Osteoblast (primary cell): ENCODE data around the gene PGBD1. TPM values are rescaled to one million over a fixed set of nuclear protein-coding genes. Genes with fewer than 3 reads are reported as not detected.

Source experiments
- DNase-seq: peaks from one replicate; pipeline ENCODE4 v3.0.0; 2011; ENCODE audit warnings: low spot score, mixed read lengths; ENCODE audit not compliant: insufficient read length; ENCODE audit errors: missing footprints
- H2AFZ ChIP-seq: 2 replicates; pipeline ENCODE4 v1.6.0; 2011; ENCODE audit warnings: mild to moderate bottlenecking, low read length
- H3K27ac ChIP-seq: 2 replicates; pipeline ENCODE4 v1.5.1; 2011; ENCODE audit warnings: mild to moderate bottlenecking, low read depth, low read length, moderate library complexity
- H3K27me3 ChIP-seq: 2 replicates; pipeline ENCODE4 v1.6.0; 2012; ENCODE audit warnings: mild to moderate bottlenecking, control low read depth, inconsistent platforms, low read length, moderate library complexity; ENCODE audit not compliant: insufficient read depth
- H3K36me3 ChIP-seq: 2 replicates; pipeline ENCODE4 v1.5.1; 2011; ENCODE audit warnings: mild to moderate bottlenecking, low read length, control low read depth, moderate library complexity; ENCODE audit not compliant: insufficient read depth
- H3K4me1 ChIP-seq: 2 replicates; pipeline ENCODE4 v1.5.1; 2011; ENCODE audit warnings: mild to moderate bottlenecking, low read length, control low read depth, moderate library complexity; ENCODE audit not compliant: insufficient read depth
- H3K4me2 ChIP-seq: 2 replicates; pipeline ENCODE4 v1.6.0; 2011; ENCODE audit warnings: mild to moderate bottlenecking, low read length; ENCODE audit not compliant: insufficient read depth
- H3K4me3 ChIP-seq: fragments of 200-600 bp; sonication (generic); 3 replicates; pipeline ENCODE4 v1.5.1; 2012; ENCODE audit warnings: mild to moderate bottlenecking, low read length, inconsistent platforms; ENCODE audit not compliant: insufficient read depth
- H3K79me2 ChIP-seq: 2 replicates; pipeline ENCODE4 v1.6.0; 2012; ENCODE audit warnings: mild to moderate bottlenecking, low read length, control low read depth, inconsistent platforms; ENCODE audit not compliant: insufficient read depth
- H3K9me3 ChIP-seq: 2 replicates; pipeline ENCODE4 v1.5.1; 2011; ENCODE audit warnings: low read depth, low read length, control low read depth
- H4K20me1 ChIP-seq: 2 replicates; pipeline ENCODE4 v1.6.0; 2012; ENCODE audit warnings: mild to moderate bottlenecking, low read length, control low read depth; ENCODE audit not compliant: insufficient read depth
- total RNA-seq: library from RNA; depleted of rRNA; stranded (reverse); fragments of >200 nt; gene quantifications from 2 replicates; pipeline ENCODE4 v1.2.3, GENCODE V29; 2012
- TF ChIP-seq, protein P1 (sequence below): IDR thresholded peaks from 2 replicates; pipeline ENCODE4 v1.5.1; 2011; ENCODE audit warnings: mild to moderate bottlenecking, low read depth, low read length, moderate library complexity; ENCODE audit errors: extremely low read depth

Gene PGBD1
- total RNA-seq, 1 donor, result 6.2 TPM

DNA sequence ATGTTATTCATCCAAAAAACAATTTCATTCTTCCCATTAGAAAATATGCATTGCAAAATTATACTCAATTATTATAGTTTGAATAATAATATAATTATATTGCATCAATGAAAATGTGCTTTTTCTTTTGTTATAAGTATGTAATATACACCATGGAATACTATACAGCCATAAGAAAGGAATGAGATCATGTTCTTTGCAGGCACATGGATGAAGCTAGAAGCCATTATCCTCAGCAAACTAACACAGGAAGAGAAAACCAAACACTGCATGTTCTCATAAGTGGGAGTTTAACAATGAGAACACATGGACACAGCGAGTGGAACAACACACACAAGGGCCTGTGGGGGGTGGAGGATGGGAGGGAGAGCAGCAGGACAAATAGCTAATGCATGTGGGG is 24.3 kb upstream of the PGBD1 start:
- TF ChIP-seq, protein P1, sequence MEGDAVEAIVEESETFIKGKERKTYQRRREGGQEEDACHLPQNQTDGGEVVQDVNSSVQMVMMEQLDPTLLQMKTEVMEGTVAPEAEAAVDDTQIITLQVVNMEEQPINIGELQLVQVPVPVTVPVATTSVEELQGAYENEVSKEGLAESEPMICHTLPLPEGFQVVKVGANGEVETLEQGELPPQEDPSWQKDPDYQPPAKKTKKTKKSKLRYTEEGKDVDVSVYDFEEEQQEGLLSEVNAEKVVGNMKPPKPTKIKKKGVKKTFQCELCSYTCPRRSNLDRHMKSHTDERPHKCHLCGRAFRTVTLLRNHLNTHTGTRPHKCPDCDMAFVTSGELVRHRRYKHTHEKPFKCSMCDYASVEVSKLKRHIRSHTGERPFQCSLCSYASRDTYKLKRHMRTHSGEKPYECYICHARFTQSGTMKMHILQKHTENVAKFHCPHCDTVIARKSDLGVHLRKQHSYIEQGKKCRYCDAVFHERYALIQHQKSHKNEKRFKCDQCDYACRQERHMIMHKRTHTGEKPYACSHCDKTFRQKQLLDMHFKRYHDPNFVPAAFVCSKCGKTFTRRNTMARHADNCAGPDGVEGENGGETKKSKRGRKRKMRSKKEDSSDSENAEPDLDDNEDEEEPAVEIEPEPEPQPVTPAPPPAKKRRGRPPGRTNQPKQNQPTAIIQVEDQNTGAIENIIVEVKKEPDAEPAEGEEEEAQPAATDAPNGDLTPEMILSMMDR, result no peak
- H3K4me1 ChIP-seq, result peaks cover 8% of the 10 kb centered on the region
- no peak for DNase-seq
- no peaks in the 10 kb centered on the region for H3K36me3 ChIP-seq
- peaks cover 3% of the 10 kb centered on the region for H3K9me3 ChIP-seq
- no peak overlapping the region for H3K4me2 ChIP-seq
- peaks cover under 1% of the 10 kb centered on the region for H3K79me2 ChIP-seq
- H4K20me1 ChIP-seq, result no peaks in the 10 kb centered on the region
- no peak overlapping the region for H3K4me3 ChIP-seq
- no peak overlapping the region for H3K27ac ChIP-seq
- no peak overlapping the region for H2AFZ ChIP-seq
- no peaks in the 10 kb centered on the region for H3K27me3 ChIP-seq

- Histone ChIP-seq H3K27ac (no peak within 1 kb of the TSS), H3K79me2 (no peaks in the 10 kb centered on the region), H3K4me2 (peak within 1 kb of the TSS; percentile 82), H3K27me3 (no peaks in the 10 kb centered on the region), H2AFZ (peak within 1 kb of the TSS; percentile 96), H3K9me3 (peaks cover 3% of the 10 kb centered on the region), H3K4me3 (peak within 1 kb of the TSS; percentile 70), H3K4me1 (no peaks in the 10 kb centered on the region), H4K20me1 (no peaks in the 10 kb centered on the region), H3K36me3 (no peaks in the 10 kb centered on the region)
- DNase-seq, result peak; percentile 82
- TF ChIP-seq, protein P1, result no peak
These were observed 22.2 kb upstream of the PGBD1 start, which contains the start of gene NKAPL for GRCh38 chr6:28258877-28259777. Gene NKAPL (plus strand): TSS chr6:28259297. CDS start chr6:28259372, 75 bp downstream.

DNA sequence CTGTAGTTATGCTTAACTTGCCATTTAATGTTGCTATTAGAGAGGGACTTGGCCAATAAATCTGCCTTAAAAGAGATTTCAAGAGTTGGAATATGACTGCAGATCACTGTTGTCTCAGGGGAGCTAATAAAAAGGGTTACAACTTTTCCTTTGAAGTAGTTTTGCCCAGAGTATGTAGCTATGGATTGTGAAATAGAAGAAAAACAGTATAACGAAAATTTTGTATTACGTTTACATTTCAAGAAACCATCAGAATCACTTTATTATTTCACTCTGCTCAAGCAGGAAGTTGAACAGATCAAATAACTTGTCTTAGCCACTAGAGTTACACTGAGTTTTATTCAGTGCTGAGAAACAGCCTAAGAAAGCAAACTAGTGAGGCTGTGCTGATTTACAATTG is 17.4 kb upstream of the PGBD1 start:
- Histone ChIP-seq H3K4me3 (no peak overlapping the region), H3K79me2 (peaks cover 17% of the 10 kb centered on the region), H3K27me3 (no peaks in the 10 kb centered on the region), H3K27ac (no peak overlapping the region), H3K36me3 (no peaks in the 10 kb centered on the region), H3K4me2 (peak overlapping the region; percentile 15), H3K4me1 (peaks cover 8% of the 10 kb centered on the region), H2AFZ (peak overlapping the region; percentile 28), H3K9me3 (peaks cover 3% of the 10 kb centered on the region), H4K20me1 (no peaks in the 10 kb centered on the region)
- no peak for DNase-seq
- TF ChIP-seq, protein P1, result no peak

GRCh38 chr6:28264834-28265401 is 16.5 kb upstream of the PGBD1 start:
- Histone ChIP-seq H3K36me3 (no peaks in the 10 kb centered on the region), H3K4me2 (no peak overlapping the region), H3K4me1 (peaks cover 11% of the 10 kb centered on the region), H3K9me3 (no peaks in the 10 kb centered on the region), H3K79me2 (peaks cover 17% of the 10 kb centered on the region), H3K27ac (no peak overlapping the region), H3K4me3 (no peak overlapping the region), H4K20me1 (no peaks in the 10 kb centered on the region), H2AFZ (no peak overlapping the region), H3K27me3 (no peaks in the 10 kb centered on the region)
- TF ChIP-seq, protein P1, result no peak
- DNase-seq, result no peak
